GM10266 (cell line): ENCODE measurements around the gene DKK2.

Source experiments
- DNase-seq: peaks from one replicate; pipeline ENCODE4 v3.0.0; 2012; ENCODE audit errors: extremely low spot score
- TF ChIP-seq, protein P1 (sequence below): IDR thresholded peaks from 2 replicates; pipeline ENCODE4 v1.5.1; 2012; ENCODE audit warnings: mild to moderate bottlenecking, low read depth; ENCODE audit not compliant: control insufficient read depth, insufficient read depth; ENCODE audit errors: missing control alignments

The DKK2 gene, protein sequence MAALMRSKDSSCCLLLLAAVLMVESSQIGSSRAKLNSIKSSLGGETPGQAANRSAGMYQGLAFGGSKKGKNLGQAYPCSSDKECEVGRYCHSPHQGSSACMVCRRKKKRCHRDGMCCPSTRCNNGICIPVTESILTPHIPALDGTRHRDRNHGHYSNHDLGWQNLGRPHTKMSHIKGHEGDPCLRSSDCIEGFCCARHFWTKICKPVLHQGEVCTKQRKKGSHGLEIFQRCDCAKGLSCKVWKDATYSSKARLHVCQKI

DNA sequence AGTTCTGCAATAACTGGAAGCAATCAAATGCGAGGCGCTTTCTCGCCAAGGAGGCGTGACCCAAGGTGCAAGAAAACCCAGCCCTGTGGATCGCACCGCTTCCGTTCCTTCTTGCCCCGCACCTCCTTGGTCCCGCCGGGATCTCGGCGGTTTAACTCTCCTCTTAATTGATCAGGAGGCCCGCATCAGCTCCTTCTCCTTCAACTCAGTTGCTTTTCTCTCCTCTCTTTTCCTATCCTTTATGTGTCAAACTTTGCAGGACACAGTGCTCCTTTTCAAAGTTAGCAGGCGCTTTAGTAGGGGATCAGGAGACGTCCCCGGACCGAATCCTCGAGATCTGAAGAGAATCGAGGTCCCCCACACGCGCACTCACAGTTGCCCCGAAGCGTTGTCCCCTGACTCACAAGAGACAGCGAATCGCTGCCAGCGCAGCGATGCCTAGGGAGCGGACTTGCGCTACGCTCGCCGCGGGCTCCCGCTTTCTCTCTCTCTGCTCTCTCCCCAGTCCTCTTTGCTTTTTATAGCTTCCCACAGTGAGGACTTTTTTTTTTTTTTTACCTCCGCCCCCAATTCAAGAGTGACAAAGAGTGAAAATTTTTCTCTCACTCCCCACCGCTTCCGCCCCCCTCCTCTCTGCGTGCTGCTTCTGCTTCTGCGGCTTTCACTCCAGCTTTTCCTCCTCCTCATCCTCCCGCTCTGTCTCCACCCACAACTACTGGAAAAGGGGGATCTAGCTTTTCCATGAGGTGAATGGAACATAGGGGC lies at the start of gene DKK2:
Gene DKK2 (minus strand): TSS at position 495 of the 765 bp plus-strand sequence. CDS start 722 bp downstream, outside the sequence.
- TF ChIP-seq, protein P1, sequence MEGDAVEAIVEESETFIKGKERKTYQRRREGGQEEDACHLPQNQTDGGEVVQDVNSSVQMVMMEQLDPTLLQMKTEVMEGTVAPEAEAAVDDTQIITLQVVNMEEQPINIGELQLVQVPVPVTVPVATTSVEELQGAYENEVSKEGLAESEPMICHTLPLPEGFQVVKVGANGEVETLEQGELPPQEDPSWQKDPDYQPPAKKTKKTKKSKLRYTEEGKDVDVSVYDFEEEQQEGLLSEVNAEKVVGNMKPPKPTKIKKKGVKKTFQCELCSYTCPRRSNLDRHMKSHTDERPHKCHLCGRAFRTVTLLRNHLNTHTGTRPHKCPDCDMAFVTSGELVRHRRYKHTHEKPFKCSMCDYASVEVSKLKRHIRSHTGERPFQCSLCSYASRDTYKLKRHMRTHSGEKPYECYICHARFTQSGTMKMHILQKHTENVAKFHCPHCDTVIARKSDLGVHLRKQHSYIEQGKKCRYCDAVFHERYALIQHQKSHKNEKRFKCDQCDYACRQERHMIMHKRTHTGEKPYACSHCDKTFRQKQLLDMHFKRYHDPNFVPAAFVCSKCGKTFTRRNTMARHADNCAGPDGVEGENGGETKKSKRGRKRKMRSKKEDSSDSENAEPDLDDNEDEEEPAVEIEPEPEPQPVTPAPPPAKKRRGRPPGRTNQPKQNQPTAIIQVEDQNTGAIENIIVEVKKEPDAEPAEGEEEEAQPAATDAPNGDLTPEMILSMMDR: no peak
- DNase-seq: peak; percentile 6

DNA sequence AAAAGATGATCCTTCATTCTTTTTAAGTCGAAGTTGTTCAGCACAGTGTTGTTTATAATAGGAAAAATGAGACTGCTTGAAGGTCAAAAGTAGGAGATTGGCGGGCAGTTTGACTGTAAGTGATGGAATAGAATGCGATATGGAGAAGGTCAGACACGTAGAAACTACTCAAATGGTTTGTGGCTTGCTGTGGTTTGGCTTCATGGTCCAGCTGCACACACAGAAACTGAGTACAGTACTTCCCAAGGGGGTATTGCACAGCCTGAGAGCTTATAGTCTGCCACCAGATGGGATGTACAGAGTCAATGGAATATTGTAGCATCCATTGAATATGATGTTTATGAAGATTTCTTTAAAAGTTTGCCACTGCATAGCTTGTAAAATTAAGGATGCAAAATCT lies 41.1 kb upstream of the DKK2 start:
- TF ChIP-seq, protein P1: no peak

DNA sequence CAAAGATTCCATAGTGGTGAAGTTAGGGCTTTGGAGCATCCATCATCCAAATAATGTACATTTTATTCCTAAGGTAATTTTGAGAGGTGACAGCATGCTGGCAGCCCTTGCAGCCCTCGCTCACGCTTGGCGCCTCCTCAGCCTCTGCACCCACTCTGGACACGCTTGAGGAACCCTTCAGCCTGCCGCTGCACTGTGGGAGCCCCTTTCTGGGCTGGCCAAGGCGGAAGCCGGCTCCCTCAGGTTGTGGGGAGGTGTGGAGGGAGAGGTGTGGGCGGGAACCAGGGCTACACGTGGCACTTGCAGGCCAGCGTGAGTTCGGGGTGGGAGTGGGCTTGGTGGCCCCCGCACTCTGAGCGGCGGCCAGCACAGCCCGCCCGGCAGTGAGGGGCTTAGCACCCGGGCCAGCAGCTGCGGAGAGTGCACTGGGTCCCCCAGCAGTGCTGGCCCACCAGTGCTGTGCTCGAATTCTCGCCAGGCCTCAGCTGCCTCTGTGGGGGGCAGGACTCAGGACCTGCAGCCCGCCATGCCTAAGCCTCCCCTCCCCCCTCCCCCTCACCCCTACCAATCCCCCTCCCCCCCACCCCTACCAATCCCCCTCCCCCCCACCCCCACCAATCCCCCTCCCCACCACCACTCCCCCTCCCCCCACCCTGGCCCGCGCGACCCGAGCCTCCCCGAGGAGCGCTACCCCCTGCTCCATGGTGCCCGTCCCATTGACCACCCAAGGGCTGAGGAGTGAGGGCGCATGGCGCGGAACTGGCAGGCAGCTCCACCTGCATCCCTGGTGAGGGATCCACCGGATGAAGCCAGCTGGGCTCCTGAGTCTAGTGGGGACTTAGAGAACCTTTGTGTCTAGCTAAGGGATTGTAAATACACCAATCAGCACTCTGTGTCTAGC lies 37.0 kb upstream of the DKK2 start:
- TF ChIP-seq, protein P1: no peak
- no peak for DNase-seq

More for the DNA sequence above, 41.1 kb upstream of the DKK2 start:
- no peak for DNase-seq

DNA sequence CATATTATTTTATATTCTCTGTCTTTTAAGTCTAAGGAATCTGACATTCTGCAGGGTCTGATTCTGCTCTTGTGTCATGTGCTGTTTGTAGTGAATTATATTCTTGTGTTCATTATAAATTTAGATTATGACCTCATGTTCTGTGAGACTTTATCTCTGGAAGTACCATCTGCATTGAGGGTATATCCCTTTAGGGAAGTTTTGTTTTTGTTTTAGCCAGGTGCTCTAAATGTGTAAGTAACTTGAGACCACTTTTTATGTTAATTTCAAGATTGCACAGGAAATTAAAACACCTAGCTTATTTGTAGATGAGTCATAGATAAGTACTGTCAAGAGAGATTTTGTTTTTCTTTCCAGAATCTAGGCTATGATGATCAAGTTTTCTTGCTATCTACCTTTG lies 35.0 kb upstream of the DKK2 start:
- TF ChIP-seq, protein P1: no peak
- no peak for DNase-seq

DNA sequence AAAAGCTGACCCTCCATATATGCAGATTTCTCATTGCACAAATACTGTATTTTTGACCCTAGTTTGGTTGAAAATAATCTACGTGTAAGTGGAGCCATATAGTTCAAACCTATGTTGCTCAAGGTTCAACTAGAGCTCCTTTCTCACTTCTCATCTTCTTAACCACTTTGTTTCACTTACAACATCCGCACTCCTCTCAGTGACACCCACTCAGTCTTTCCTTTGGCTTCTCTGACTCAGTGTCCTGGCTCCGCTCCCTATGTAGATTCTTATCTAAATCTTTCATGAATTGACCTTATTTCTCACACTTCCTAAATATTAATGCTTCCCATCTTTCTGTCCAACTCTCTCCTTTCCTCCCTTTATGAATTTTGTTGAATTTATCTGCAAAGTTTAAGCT lies 32.9 kb upstream of the DKK2 start:
- peak; percentile 19 for DNase-seq
- TF ChIP-seq, protein P1: no peak

DNA sequence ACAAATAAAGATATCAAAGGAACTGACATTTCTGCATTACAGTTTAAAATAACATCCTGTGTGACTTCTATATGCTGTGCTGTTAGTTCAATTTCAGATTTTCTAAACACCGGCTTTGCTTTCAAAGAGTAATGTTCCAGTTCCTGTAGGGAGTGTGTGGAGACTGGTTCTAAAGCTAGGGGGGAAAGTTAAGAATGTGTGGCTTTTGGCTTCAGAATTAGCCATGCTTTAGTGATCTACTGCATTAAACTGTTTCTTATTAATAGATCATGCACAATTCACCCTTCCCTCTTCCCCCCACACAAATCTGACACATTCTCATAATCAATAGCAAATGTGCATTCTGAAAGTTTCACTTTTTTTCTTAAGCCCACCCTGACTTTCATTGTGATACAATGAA lies 32.0 kb upstream of the DKK2 start:
- no peak for DNase-seq
- TF ChIP-seq, protein P1: no peak
